ENCODE data around the gene ZNF740. TPM values are rescaled to one million over a fixed set of nuclear protein-coding genes. Genes with fewer than 3 reads are reported as not detected.

Gene ZNF740
- total RNA-seq, 2 experiments from 2014 or later: 24.4 to 24.7 TPM

DNA sequence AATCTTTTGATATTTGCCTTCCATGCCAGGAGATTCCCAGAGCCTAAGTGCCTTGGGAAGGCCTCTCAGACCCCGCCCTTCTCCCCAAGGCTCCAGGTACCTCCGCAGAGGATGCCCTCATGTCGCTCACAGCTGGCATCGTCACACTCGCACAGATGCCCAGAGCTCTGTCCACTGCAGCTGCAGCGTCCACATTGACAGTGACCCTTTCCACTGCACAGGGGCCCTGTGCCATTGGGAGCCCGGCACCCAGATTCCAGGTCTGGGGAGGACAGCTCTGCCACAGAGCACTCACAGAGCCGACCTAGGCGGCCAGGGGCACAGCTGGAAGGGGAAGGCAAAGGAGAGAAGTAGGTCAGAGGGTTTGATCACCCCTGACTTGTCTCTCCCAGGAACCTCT lies 12.5 kb downstream of the ZNF740 start:
- Mint-ChIP-seq H3K9me3 (no peaks in the 10 kb centered on the region), H3K4me1 (ENCODE audit: low read depth) (peaks cover 43% of the 10 kb centered on the region), H3K36me3 (ENCODE audit: low read depth) (peaks cover 95% of the 10 kb centered on the region), H3K27ac (peak overlapping the region; percentile 80), H3K4me3 (peak overlapping the region; percentile 25), H3K27me3 (no peaks in the 10 kb centered on the region)
- ChIA-PET POLR2A (interaction anchor here (0.7 to 1.1 kb wide), 3 partner anchors 11 to 27 kb away, joined by 3 read pairs; partner anchors contain the start of genes CSAD and ZNF740), CTCF (no interaction called here)
- Histone ChIP-seq H3K9me3 (ENCODE audit: control insufficient read depth in 1 of 2, insufficient read depth in 1 of 2, low read length in 2 of 2) (no peaks in the 10 kb centered on the region), H3K27ac (ENCODE audit: low read depth in 1 of 2, low read length in 2 of 2) (no peak overlapping the region), H3K27me3 (ENCODE audit: control insufficient read depth in 1 of 2, insufficient read depth in 2 of 2, low read length in 2 of 2) (no peaks in the 10 kb centered on the region), H3K36me3 (ENCODE audit: insufficient read depth, low read length) (peaks cover 93% of the 10 kb centered on the region), H3K4me3 (ENCODE audit: low read length) (no peak overlapping the region), H3K4me1 (ENCODE audit: insufficient read depth, low read length) (peaks cover 39% of the 10 kb centered on the region)
- no peak for TF ChIP-seq CTCF (IDR thresholded peaks at IDR 0.05)
- ATAC-seq (ENCODE audit: poor library complexity) (no peak), DNase-seq (no peak)
- intact Hi-C loops (cut with DNase I, micrococcal nuclease): loop anchor here in 1 of 2 experiments (10.0 kb wide), 1 partner anchor 128 kb away; no protein-coding TSS in a partner anchor

- intact Hi-C loops (cut with DNase I, micrococcal nuclease): loop anchor here in 1 of 2 experiments (10.0 kb wide), 1 partner anchor 129 kb away; no protein-coding TSS in a partner anchor
- peak overlapping the region in 1 of 2 donors; percentile 22 for H3K27ac ChIP-seq (ENCODE audit: low read depth in 1 of 2, low read length in 2 of 2)
- TF ChIP-seq CTCF (IDR thresholded peaks at IDR 0.05): no peak
- ChIA-PET POLR2A (interaction anchor here (0.9 to 2.0 kb wide), 4 partner anchors 8 to 115 kb away, joined by 3 to 18 read pairs (median 4); partner anchors contain the start of genes CSAD, ITGB7, SPRYD3 and ZNF740), CTCF (interaction anchor here (1.3 to 1.4 kb wide), 2 partner anchors 19 to 35 kb away, joined by 4 read pairs; no protein-coding TSS in a partner anchor)
- peaks cover 85% of the 10 kb centered on the region for H3K36me3 ChIP-seq (ENCODE audit: insufficient read depth, low read length)
- no peak overlapping the region for H3K4me3 ChIP-seq (ENCODE audit: low read length)
- Mint-ChIP-seq H3K36me3 (ENCODE audit: low read depth) (peaks cover 95% of the 10 kb centered on the region), H3K27ac (peak overlapping the region; percentile 80), H3K4me3 (no peak overlapping the region), H3K4me1 (ENCODE audit: low read depth) (peaks cover 54% of the 10 kb centered on the region), H3K27me3 (no peaks in the 10 kb centered on the region), H3K9me3 (no peaks in the 10 kb centered on the region)
- no peak for DNase-seq
- no peaks in the 10 kb centered on the region for H3K9me3 ChIP-seq (ENCODE audit: control insufficient read depth in 1 of 2, insufficient read depth in 1 of 2, low read length in 2 of 2)
- H3K4me1 ChIP-seq (ENCODE audit: insufficient read depth, low read length): peaks cover 50% of the 10 kb centered on the region
- no peaks in the 10 kb centered on the region for H3K27me3 ChIP-seq (ENCODE audit: control insufficient read depth in 1 of 2, insufficient read depth in 2 of 2, low read length in 2 of 2)
- no peak for ATAC-seq (ENCODE audit: poor library complexity)
Measured at GRCh38 chr12:53193985-53194716, 13.6 kb downstream of the ZNF740 start.

DNA sequence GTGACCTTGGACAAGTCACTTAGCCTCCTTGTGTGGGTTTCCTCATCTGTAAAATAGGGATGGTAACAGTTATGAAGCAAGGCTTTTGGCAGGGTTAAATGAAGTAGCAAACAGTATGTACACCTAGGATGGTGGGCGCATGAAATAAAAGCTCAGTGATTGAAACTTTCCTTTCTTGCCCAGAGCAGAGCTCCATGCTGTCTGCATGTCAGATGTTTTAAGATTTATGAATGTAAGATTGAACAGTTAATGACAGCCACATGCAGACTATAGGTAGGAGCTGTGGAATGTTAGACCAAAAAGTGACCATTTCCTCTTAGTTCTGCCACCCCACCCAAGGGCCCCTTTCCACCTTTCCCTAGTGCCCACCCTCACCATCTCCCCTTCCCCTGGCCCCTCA lies 14.5 kb downstream of the ZNF740 start:
- Mint-ChIP-seq H3K4me1 (ENCODE audit: low read depth) (peaks cover 59% of the 10 kb centered on the region), H3K4me3 (peak overlapping the region; percentile 45), H3K36me3 (ENCODE audit: low read depth) (peaks cover 93% of the 10 kb centered on the region), H3K27me3 (no peaks in the 10 kb centered on the region), H3K27ac (peak overlapping the region; percentile 80), H3K9me3 (no peaks in the 10 kb centered on the region)
- Histone ChIP-seq H3K27me3 (ENCODE audit: control insufficient read depth in 1 of 2, insufficient read depth in 2 of 2, low read length in 2 of 2) (no peaks in the 10 kb centered on the region), H3K4me3 (ENCODE audit: low read length) (no peak overlapping the region), H3K36me3 (ENCODE audit: insufficient read depth, low read length) (peaks cover 85% of the 10 kb centered on the region), H3K4me1 (ENCODE audit: insufficient read depth, low read length) (peaks cover 57% of the 10 kb centered on the region), H3K27ac (ENCODE audit: low read depth in 1 of 2, low read length in 2 of 2) (peak overlapping the region in 1 of 2 donors; percentile 44), H3K9me3 (ENCODE audit: control insufficient read depth in 1 of 2, insufficient read depth in 1 of 2, low read length in 2 of 2) (no peaks in the 10 kb centered on the region)
- no peak for ATAC-seq (ENCODE audit: poor library complexity)
- TF ChIP-seq CTCF (IDR thresholded peaks at IDR 0.05): no peak
- intact Hi-C loops (cut with DNase I, micrococcal nuclease): loop anchor here in 1 of 2 experiments (10.0 kb wide), 1 partner anchor 130 kb away; no protein-coding TSS in a partner anchor
- ChIA-PET CTCF (interaction anchor here (1.2 to 1.4 kb wide), 3 partner anchors 18 to 35 kb away, joined by 3 to 4 read pairs (median 4); no protein-coding TSS in a partner anchor), POLR2A (interaction anchor here (0.9 to 2.0 kb wide), 6 partner anchors 8 to 150 kb away, joined by 3 to 18 read pairs (median 4); partner anchors contain the start of genes CSAD, ITGB7, SPRYD3 and ZNF740)
- no peak for DNase-seq
